GM21381 (cell line): ENCODE measurements around the gene C1orf35.
A peak's percentile ranks its signal among the peaks of the same experiment; 100 is the strongest.

ENCODE experiments used
- ATAC-seq: cut with Tn5 transposase; IDR thresholded peaks from one replicate; pipeline ENCODE4 v1.9.1; 2021; ENCODE audit warnings: mild to moderate bottlenecking, moderate library complexity; ENCODE audit not compliant: unreplicated experiment

Gene C1orf35

GRCh38 chr1:228096416-228097332 lies 6.5 kb downstream of the C1orf35 start:
- ATAC-seq: no peak

DNA sequence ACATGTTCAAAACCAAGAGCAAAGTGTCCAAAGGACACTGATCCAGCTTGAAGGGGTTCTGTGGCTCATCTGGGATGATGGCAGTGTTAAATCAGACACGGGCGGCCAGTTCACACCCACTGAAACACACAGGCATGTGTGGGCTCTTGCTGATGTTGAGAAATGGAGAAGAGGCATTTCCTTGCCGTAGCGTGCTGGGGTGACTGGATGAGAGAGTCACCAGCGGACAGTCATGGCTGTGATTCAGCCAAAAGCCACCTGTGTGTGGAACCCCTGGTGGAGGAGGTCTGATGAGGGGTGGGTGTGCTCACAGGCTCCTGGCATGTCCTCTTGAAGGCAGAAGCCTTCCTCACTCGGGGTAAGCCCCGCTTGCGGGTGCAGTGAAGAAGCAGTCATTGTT lies 7.2 kb downstream of the C1orf35 start:
- ATAC-seq: no peak

GRCh38 chr1:228095161-228095560 lies 8.0 kb downstream of the C1orf35 start:
- ATAC-seq: no peak

- no peak for ATAC-seq
These were observed 8.6 kb downstream of the C1orf35 start for GRCh38 chr1:228094432-228095016.

GRCh38 chr1:228093050-228093906 lies 9.8 kb downstream of the C1orf35 start:
- no peak for ATAC-seq

DNA sequence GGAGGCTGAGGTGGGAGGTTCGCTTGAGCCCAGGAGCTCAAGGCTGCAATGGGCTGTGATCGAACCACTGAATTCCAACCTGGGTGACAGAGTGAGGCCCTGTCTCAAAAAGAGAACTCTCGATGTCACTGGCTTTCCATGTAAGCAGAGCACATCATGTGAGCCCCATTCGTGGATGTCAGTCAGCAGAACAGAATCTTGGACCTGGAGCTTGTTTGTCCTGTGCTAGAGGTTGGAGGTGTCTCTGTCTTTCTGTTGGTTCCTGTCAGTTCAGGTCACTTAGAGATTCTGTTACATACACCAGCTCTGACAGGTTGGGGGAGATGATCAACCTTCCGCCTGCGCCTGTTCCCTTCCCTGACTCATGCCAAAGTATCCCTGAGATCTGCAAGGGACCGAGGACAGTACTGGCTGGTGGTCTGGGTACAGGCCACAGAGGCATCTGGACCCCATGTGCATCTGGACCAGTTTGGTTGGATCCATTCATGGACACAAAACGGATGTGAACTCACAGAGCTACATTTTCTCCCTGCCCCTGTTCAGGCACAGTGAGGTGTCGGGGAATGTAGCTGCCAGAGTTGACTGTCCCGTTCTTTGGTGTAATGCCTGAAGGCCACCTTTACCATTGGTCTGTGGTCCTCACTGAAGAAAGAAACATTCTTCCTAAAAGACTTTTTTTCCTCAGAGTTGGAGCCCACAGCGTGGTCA lies 10.6 kb downstream of the C1orf35 start:
- ATAC-seq: no peak

DNA sequence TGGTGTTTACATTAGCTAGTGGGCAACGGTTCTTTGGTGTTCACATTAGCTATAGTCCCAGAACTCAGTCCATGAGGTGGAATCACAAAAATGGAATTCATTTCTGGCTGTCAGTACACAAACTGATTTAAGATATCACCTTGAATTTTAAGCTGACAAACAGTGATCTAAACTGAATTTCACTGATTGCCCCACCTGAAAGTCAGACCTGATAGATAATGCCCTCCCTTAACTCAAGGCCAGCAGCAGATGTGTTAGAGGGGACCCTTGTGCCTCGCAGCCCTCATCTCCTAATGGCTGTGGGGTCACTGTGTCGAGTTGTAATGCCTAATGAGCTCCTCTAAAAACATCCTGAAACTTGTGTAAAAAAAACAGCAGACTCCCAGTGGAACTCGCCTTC lies 12.0 kb downstream of the C1orf35 start:
- no peak for ATAC-seq

- ATAC-seq: no peak
These were observed 12.5 kb downstream of the C1orf35 start for GRCh38 chr1:228090613-228091081.

DNA sequence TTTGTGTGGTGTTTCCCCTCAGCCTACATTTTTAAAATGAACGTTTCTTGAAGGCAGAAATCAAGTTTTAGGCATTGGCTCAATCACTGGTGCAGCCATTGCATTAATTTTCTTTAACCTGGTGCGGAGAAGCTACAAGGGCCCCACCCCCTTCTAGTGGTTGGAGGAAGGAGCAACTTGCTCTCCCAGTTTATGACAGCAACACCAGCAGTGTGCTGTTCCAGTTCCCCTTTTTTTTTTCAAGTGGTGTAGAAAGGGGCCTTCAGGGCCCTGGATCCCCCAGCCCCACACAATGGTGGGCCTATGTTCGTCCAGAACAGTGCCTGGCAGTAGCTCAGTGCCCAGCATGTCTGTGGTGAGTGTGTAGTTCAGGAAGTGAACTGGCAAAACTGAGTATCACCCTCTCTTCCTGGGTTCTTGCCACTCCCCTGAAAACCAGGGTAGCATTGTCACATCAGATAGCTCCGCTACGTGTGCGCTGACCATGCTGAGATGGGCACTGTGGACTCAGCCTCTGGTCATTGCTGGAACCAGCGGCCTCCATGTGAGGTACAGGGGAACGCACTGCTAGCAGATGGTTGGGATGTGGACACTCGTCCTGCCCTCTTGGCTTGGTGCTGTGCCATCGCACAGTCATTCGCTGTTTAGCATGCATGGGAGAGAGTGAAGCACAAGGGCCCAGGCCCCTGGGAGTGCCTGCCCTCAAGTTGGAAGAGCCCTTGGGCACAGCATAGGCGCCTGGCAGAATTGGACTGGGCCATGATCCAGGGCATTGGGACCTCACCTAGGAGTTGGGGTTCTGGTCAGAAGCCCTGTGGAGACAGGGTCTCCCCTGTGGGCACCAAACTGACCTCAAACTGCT lies 13.4 kb downstream of the C1orf35 start:
- ATAC-seq: no peak

DNA sequence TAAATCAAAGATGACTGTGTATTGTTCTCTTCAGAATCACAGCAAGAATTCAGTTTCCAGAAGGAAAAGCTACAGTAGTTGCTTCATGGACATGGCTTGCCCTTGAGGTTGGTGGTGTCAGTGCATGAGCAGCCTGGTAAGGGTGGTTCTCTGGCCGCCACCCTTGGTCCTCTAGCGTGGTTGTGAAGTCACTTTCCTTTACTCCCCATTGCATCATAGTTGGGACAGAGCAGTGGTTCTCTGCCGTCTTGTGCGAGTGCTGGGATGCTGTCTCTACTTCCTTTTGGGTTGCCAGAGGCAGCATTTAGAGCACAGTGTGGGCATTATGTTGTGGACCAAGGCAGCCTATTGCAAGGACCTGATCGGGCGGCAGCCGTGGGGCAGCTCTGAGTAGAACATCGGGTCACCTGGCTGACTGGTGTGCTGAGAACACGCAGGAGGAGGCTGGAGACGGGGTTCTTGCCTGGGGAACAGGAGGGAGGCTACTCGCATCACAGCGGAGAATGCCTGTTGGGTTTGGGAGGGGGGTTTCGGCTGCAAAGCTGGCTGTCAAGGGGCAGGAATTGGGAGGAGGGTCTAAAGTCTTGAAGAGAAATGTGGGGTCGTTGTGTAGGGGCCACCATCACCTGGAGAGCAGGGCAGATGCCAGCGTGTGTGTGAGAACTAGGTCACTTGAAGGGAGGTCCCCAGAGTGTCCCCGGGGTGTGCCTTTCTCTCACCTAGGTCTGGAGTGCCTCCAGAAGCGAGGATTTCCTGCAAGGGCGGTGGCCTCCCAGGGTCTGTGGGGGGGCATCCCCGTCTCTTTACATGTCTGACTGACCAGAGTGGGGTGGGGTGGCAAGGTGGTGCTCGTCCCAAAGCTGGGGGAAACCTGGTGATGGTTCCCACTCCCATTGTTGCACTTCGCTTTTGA lies 14.3 kb downstream of the C1orf35 start:
- no peak for ATAC-seq

GRCh38 chr1:228087771-228088251 lies 15.3 kb downstream of the C1orf35 start:
- ATAC-seq: no peak

DNA sequence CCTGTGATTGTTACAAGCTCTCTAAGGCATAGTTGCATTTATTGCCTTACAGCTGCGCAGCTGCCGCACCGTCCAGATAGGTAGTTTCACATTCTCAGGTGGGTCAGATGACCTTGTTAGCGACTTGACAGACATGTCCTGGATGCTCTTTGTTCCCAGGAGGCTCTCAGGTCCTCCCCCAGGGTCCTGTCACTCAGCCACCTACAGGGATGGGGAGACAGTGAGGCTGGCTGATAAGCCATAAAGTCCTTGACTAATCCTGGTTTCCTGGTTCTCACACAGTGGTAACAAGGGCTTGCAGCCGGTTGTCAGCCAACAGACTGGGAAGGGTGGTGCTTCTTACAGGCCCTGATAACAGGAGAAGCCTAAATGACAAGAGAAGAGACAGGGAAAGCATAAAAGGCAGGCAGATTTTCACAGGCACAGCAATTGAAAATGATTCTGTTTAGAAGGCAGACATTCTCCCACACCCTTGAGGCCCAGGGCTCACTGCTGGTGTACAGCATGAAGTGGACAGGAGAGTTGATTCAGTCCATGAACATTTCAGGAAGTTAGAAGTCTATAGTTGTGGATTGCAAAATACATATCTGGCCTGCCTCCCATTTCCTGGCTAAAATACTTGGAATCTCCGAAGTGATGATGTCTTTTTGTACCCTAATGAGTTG lies 17.7 kb downstream of the C1orf35 start:
- no peak for ATAC-seq

- no peak for ATAC-seq
These were observed 18.3 kb downstream of the C1orf35 start for GRCh38 chr1:228084797-228085196.

DNA sequence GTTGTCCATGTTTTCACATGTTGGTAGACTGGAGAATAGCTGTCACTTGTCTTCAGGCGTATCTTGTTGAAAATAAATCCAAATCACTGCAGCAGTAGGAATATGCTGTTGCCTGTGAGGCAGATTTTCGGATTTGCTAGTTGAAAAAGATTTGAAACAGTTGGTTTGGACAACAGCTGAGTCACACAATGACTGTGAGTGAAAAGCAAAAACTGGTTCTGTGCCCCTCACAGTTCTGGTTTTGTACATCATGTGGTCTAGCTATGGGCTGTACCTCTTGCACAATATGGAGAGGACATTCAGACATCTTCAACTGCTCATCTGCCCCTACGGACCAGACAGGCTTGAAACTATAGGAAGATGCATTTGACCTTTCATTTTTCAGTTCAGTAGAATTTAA lies 18.8 kb downstream of the C1orf35 start:
- ATAC-seq: no peak

DNA sequence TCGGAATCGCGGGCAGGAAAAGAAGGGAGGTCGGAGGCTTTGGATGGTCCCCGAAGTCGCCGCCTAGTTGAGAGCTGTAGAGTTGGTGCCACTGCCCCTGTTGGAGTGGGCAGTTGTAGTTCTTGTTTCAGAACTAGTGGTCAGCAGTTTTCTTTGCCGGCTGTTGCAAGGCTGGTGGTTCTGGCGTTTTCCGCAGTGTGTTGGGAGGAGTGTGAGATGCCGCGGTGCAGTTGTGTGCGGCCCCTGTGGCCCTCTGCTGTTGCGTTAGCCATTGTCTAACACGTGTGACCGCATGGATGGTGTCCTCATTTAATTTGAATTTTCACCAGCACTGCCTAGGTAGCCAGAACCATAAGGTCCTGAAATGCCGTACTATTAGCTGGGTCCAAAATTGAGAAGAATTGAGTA lies 19.2 kb downstream of the C1orf35 start:
- ATAC-seq: no peak

DNA sequence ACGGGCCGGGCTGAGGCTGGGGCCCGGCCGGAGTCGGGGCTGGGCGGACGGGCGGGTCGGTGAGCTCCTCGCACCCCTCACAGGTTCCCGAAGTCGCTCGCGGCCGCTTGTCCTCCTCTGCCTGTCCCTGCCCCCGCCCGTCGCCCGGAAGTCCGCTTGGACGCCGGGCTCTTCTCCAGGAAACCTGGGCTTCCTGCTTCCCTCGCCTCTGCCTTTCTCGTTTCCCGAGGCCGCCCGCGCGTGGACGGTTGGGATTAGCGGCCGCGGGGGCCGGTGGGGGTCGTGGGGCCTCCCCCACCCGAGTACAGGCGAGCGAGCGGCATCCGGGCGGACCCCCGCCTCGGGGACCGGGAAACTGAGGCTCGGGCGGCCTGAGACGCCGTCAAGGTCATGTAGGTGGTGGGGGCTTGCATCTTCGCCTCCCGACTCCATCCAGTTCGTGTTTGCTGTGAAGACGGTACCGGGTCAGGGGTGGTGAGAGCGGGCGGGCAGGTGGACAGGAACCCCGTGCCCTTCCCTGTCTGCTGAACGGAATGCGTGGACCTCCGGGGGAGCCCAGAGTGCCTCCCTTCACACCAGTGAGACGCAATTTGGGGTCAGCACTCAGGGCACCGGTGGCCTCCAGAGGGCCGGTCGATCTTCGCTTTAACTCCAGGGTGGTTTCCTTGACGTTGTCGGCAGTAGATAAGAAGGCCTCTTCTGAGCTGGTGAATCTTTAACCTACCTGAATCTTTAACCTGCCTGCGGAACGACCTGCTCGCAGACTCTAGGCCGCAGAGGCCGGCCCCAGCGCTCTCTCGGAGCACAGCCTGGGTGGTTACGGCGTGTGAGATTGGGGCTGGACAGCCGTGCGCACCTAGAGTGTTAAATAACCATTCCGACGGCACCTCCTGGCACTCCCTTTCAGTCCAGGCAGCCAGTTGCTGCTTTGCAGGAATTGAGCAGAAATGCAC lies 19.9 kb downstream of the C1orf35 start:
- peak; percentile 19 for ATAC-seq
